Left ventricle myocardium inferior (tissue), 1 donor: ENCODE results near the gene PRKG2. TPM values are rescaled to one million over a fixed set of nuclear protein-coding genes. Genes with fewer than 3 reads are reported as not detected.
A peak's percentile ranks its signal among the peaks of the same experiment; 100 is the strongest.

Experiments
- DNase-seq: peaks from one replicate; pipeline ENCODE4 v3.0.0-alpha.2; 2020
- H3K27ac ChIP-seq: fragments of 200-600 bp; replicated peaks from 2 replicates; pipeline ENCODE4 v1.8.0; 2021
- H3K27me3 ChIP-seq: fragments of 200-600 bp; 2 replicates; pipeline ENCODE4 v1.8.0; 2021; ENCODE audit warnings: low read depth
- H3K36me3 ChIP-seq: fragments of 200-600 bp; 2 replicates; pipeline ENCODE4 v1.8.0; 2021
- H3K4me1 ChIP-seq: fragments of 200-600 bp; 2 replicates; pipeline ENCODE4 v1.8.0; 2021
- H3K4me3 ChIP-seq: fragments of 200-600 bp; 2 replicates; pipeline ENCODE4 v1.8.0; 2021; ENCODE audit warnings: mild to moderate bottlenecking, moderate library complexity
- H3K9me3 ChIP-seq: fragments of 200-600 bp; replicated peaks from 2 replicates; pipeline ENCODE4 v1.8.0; 2021
- CTCF ChIP-seq: fragments of 200-600 bp; IDR thresholded peaks from 2 replicates; pipeline ENCODE4 v1.8.0; 2021; ENCODE audit warnings: antibody characterized with exemption, mild to moderate bottlenecking, borderline replicate concordance
- intact Hi-C: fragments of 100-400 bp; cut with micrococcal nuclease; formaldehyde crosslinking; loops from one replicate; pipeline ENCODE4 v1.11.0; 2022
- long read RNA-seq: library from polyadenylated mRNA; unstranded; transcript quantifications from one replicate; pipeline ENCODE4 v2.0.0, GENCODE V29; 2021
- total RNA-seq: library from RNA; stranded (reverse); fragmentation: NEBNext Ultra II Directional; extraction: Animal tissue kit (Norgen Biotek cat#: 25700); gene quantifications from one replicate; pipeline ENCODE4 v1.2.1, GENCODE V29; 2021
- donor health status: DM: no; HTN: yes; CAD: no; lungs with severe emphysema.

PRKG2 gene
- total RNA-seq: 0.74 TPM
- long read RNA-seq: 0 reads

- H3K4me3 ChIP-seq: peak within 1 kb of the TSS; percentile 56
- H3K36me3 ChIP-seq: no peaks in the 10 kb centered on the region
- intact Hi-C loops: no loop called here
- peaks cover 7% of the 10 kb centered on the region for H3K9me3 ChIP-seq
- no peak within 1 kb of the TSS for H3K27ac ChIP-seq
- TF ChIP-seq CTCF: no peak
- no peak for DNase-seq
- H3K27me3 ChIP-seq: peaks cover 81% of the 10 kb centered on the region
- peaks cover 14% of the 10 kb centered on the region for H3K4me1 ChIP-seq
Measured at GRCh38 chr4:81214881-81215868, at the start of gene PRKG2. TSS of gene PRKG2 (minus strand) at chr4:81215222. CDS start at chr4:81205047, 10,175 bp downstream.

- Histone ChIP-seq H3K9me3 (peaks cover 15% of the 10 kb centered on the region), H3K4me1 (no peaks in the 10 kb centered on the region), H3K27me3 (no peaks in the 10 kb centered on the region), H3K27ac (no peak overlapping the region), H3K4me3 (no peak overlapping the region), H3K36me3 (no peaks in the 10 kb centered on the region)
- intact Hi-C loops: no loop called here
- DNase-seq: no peak
- TF ChIP-seq CTCF: no peak
Measured at GRCh38 chr4:81260443-81261101, 45.5 kb upstream of the PRKG2 start.

GRCh38 chr4:81258841-81259550, 44.0 kb upstream of the PRKG2 start:
- no peak for TF ChIP-seq CTCF
- Histone ChIP-seq H3K4me3 (no peak overlapping the region), H3K9me3 (no peaks in the 10 kb centered on the region), H3K36me3 (no peaks in the 10 kb centered on the region), H3K27me3 (no peaks in the 10 kb centered on the region), H3K27ac (no peak overlapping the region), H3K4me1 (no peaks in the 10 kb centered on the region)
- intact Hi-C loops: no loop called here
- DNase-seq: no peak

- no peaks in the 10 kb centered on the region for H3K36me3 ChIP-seq
- DNase-seq: no peak
- H3K4me3 ChIP-seq: no peak overlapping the region
- no peak overlapping the region for H3K27ac ChIP-seq
- intact Hi-C loops: no loop called here
- H3K9me3 ChIP-seq: no peaks in the 10 kb centered on the region
- TF ChIP-seq CTCF: no peak
- H3K27me3 ChIP-seq: no peaks in the 10 kb centered on the region
- no peaks in the 10 kb centered on the region for H3K4me1 ChIP-seq
Measured at GRCh38 chr4:81257816-81258215, 42.8 kb upstream of the PRKG2 start.

GRCh38 chr4:81257021-81257420, 42.0 kb upstream of the PRKG2 start:
- Histone ChIP-seq H3K27me3 (no peaks in the 10 kb centered on the region), H3K27ac (no peak overlapping the region), H3K36me3 (no peaks in the 10 kb centered on the region), H3K4me1 (no peaks in the 10 kb centered on the region), H3K9me3 (peaks cover 4% of the 10 kb centered on the region), H3K4me3 (no peak overlapping the region)
- TF ChIP-seq CTCF: no peak
- DNase-seq: no peak
- intact Hi-C loops: no loop called here
